ENCODE data around the gene ISY1. TPM values are rescaled to one million over a fixed set of nuclear protein-coding genes. Genes with fewer than 3 reads are reported as not detected.

Gene ISY1
- total RNA-seq, 1 donor from 2014 or later: 30.3 TPM

GRCh38 chr3:129184396-129184657 lies 23.5 kb upstream of the ISY1 start:
- Histone ChIP-seq H3K9me3 (no peaks in the 10 kb centered on the region), H3K4me1 (peaks cover 47% of the 10 kb centered on the region), H3K27ac (peak overlapping the region; percentile 100), H3K36me3 (peaks cover 12% of the 10 kb centered on the region), H3K27me3 (no peaks in the 10 kb centered on the region), H3K4me3 (peak overlapping the region; percentile 97)
- intact Hi-C loops (cut with DNase I): no loop called here
- peak; percentile 3 for ATAC-seq
- no peak for TF ChIP-seq CTCF (IDR thresholded peaks at IDR 0.05)
- DNase-seq: no peak

- peaks cover 52% of the 10 kb centered on the region for H3K4me1 ChIP-seq
- no peaks in the 10 kb centered on the region for H3K9me3 ChIP-seq
- TF ChIP-seq CTCF (IDR thresholded peaks at IDR 0.05): no peak
- H3K27me3 ChIP-seq: no peaks in the 10 kb centered on the region
- ATAC-seq: peak; percentile 99
- peaks cover 18% of the 10 kb centered on the region for H3K36me3 ChIP-seq
- peak within 1 kb of the TSS; percentile 97 for H3K4me3 ChIP-seq
- DNase-seq: peak; percentile 97
- intact Hi-C loops (cut with DNase I): no loop called here
- H3K27ac ChIP-seq: peak within 1 kb of the TSS; percentile 100
Observed at GRCh38 chr3:129183569-129184395, 22.9 kb upstream of the ISY1 start, which contains the start of gene CNBP. CNBP (minus strand) TSS chr3:129183896; CDS start chr3:129171757, 12,139 bp downstream.

- intact Hi-C loops (cut with DNase I): no loop called here
- H3K27ac ChIP-seq: peak overlapping the region; percentile 100
- peak overlapping the region; percentile 97 for H3K4me3 ChIP-seq
- TF ChIP-seq CTCF (IDR thresholded peaks at IDR 0.05): no peak
- no peaks in the 10 kb centered on the region for H3K9me3 ChIP-seq
- peaks cover 28% of the 10 kb centered on the region for H3K36me3 ChIP-seq
- DNase-seq (no peak), ATAC-seq (no peak)
- peaks cover 64% of the 10 kb centered on the region for H3K4me1 ChIP-seq
- H3K27me3 ChIP-seq: no peaks in the 10 kb centered on the region
Observed at GRCh38 chr3:129182390-129183185, 21.7 kb upstream of the ISY1 start.

- Histone ChIP-seq H3K27ac (peak overlapping the region; percentile 100), H3K36me3 (peaks cover 35% of the 10 kb centered on the region), H3K9me3 (no peaks in the 10 kb centered on the region), H3K4me3 (peak overlapping the region; percentile 97), H3K27me3 (no peaks in the 10 kb centered on the region), H3K4me1 (peaks cover 71% of the 10 kb centered on the region)
- intact Hi-C loops (cut with DNase I): no loop called here
- DNase-seq (no peak), ATAC-seq (no peak)
- TF ChIP-seq CTCF (IDR thresholded peaks at IDR 0.05): no peak
Observed at GRCh38 chr3:129181819-129182218, 21.0 kb upstream of the ISY1 start.

GRCh38 chr3:129180461-129180860 lies 19.6 kb upstream of the ISY1 start:
- ATAC-seq (no peak), DNase-seq (no peak)
- Histone ChIP-seq H3K36me3 (peaks cover 43% of the 10 kb centered on the region), H3K9me3 (no peaks in the 10 kb centered on the region), H3K4me3 (peak overlapping the region; percentile 97), H3K27ac (peak overlapping the region; percentile 100), H3K4me1 (peaks cover 78% of the 10 kb centered on the region), H3K27me3 (no peaks in the 10 kb centered on the region)
- intact Hi-C loops (cut with DNase I): no loop called here
- no peak for TF ChIP-seq CTCF (IDR thresholded peaks at IDR 0.05)

All from upper lobe of right lung (tissue), 1 donor.